RPMI8226 (cell line): ENCODE measurements around the gene FTSJ3.
A peak's percentile ranks its signal among the peaks of the same experiment; 100 is the strongest.

Source experiments
- DNase-seq: peaks from one replicate; pipeline ENCODE4 v3.0.0-alpha.2; 2015

The FTSJ3 gene

GRCh38 chr17:63843387-63843888 lies 16.0 kb upstream of the FTSJ3 start:
- peak; percentile 94 for DNase-seq

- peak; percentile 99 for DNase-seq
These were observed 15.3 kb upstream of the FTSJ3 start, which contains the start of gene SMARCD2 for GRCh38 chr17:63842540-63843386. TSS of gene SMARCD2 (minus strand) at chr17:63842685. CDS start at chr17:63842674, 11 bp downstream.

GRCh38 chr17:63842173-63842539 lies 14.7 kb upstream of the FTSJ3 start:
- DNase-seq = no peak

DNA sequence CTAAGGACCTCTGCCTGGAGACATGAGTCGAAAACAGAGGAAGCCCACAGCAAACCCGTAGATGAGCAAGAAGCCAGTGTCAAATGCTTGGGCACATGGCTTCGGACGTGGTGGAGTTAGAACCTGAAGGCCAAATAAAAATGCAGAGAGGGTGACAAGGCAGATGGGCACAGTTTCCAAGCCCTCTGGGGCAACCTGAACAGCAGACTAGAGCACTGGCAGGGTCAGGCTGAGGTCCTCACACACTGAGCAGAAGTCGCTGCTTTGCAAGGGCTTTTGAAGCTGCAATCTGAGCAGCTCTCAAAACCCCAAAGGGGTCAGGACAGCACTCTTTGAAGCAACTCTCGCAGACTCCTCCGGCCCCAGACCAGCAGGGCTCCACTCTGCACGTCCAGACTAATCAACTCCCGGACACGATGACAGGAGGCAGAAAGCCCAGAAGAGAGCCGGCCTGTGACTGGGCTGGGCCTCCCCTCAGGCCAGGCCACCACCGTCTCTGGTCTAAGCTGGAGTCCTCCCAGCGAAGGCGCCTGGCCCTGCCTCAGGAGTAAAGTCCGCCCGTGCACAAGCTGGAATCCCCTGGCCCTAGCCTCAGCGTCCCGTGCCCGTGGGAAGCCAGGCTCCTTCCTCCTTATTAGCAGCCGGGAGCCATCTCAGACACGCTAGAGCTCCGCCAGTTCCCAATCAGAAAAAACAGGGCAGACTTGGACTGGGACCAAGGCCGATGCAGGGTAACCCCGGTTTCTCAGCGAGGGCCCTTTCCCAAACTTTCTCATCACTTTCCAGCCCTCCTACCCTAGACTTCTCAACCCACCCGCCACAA lies 14.1 kb upstream of the FTSJ3 start:
- DNase-seq = peak; percentile 45

DNA sequence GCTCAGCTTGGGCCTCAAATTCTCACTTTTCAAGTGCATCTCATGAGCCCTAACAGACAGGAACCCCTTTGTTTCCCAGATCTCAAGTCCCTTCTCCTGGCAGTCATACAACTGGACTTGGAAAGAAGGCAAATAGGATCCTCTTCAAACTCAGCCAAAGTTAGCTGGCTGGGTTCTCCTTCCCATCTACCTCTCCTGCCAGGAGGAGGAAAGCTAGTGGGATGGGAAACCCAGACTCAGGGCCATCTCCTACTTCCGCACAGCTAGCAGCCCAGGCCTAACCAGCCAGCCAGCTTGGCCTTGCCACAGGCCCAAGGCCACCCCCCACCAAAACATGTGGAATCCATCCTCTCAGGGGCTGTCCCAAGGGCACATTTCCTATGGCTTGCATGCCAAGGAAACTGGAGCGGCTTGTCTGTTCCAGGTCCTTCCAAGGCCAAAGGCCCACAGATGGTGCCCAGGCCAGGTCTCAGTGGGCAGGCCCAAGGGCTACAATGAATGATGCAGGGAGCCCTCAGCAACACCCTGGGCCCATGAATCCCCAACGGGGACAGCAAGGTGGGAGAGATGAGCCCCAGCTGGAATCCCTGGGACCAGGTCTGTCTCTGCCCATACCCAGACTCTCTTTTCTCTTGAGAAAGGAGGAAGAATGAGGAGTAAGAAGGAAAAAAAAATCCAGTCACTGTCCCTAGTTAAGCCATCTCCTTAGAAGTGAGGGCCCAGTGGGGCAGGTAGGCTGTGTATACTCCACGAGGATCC lies 13.3 kb upstream of the FTSJ3 start:
- no peak for DNase-seq

- DNase-seq = no peak
These were observed 11.2 kb upstream of the FTSJ3 start for GRCh38 chr17:63838631-63839171.

- DNase-seq = no peak
These were observed 10.6 kb upstream of the FTSJ3 start for GRCh38 chr17:63837962-63838600.

- no peak for DNase-seq
These were observed 10.0 kb upstream of the FTSJ3 start for GRCh38 chr17:63837480-63837879.

GRCh38 chr17:63836811-63837210 lies 9.3 kb upstream of the FTSJ3 start:
- no peak for DNase-seq

- no peak for DNase-seq
These were observed 7.8 kb upstream of the FTSJ3 start for GRCh38 chr17:63835167-63835720.

- DNase-seq = peak; percentile 89
These were observed 7.1 kb upstream of the FTSJ3 start for GRCh38 chr17:63834431-63835166.

GRCh38 chr17:63833741-63834373 lies 6.4 kb upstream of the FTSJ3 start:
- no peak for DNase-seq

DNA sequence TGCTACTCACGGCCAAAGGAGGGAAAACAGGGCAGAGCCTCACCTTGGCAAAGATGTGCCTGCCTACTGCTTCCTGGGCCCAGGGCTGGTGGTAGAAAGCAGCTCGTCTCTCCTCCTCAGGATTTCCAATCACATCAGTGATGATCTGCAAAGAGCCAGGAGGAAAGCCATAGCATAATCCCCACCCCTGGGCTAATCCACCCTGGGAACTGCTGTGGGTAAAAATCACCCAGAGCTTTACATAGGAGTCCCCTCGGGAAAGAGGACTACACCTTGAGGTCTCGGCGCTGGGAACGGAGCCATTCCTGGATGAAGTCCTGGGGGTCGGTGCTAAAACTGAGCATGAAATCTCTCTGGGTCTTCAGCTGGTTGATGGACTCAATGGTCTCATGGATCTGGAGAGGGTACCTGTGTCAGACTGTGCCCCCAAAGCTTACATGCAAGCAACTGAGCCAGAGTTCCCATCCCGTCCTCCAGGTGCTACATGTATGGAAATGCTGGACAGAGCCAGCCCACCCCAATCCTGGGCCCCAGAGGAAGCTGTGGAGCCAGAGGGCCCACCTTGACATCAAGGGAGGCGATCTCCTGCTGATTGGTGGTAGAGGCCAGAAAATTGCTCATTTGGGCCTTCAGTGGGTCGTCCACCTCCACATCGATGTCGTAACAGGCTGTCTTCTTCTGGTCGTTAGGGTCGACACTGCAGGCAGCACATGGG lies 5.7 kb upstream of the FTSJ3 start:
- no peak for DNase-seq

- DNase-seq = no peak
These were observed 5.0 kb upstream of the FTSJ3 start for GRCh38 chr17:63832455-63832854.

- DNase-seq = no peak
These were observed 4.6 kb upstream of the FTSJ3 start for GRCh38 chr17:63832014-63832413.

- DNase-seq = no peak
These were observed 4.0 kb upstream of the FTSJ3 start for GRCh38 chr17:63831505-63831904.

- DNase-seq = no peak
These were observed 3.5 kb upstream of the FTSJ3 start for GRCh38 chr17:63830904-63831491.

GRCh38 chr17:63830278-63830677 lies 2.8 kb upstream of the FTSJ3 start:
- no peak for DNase-seq

DNA sequence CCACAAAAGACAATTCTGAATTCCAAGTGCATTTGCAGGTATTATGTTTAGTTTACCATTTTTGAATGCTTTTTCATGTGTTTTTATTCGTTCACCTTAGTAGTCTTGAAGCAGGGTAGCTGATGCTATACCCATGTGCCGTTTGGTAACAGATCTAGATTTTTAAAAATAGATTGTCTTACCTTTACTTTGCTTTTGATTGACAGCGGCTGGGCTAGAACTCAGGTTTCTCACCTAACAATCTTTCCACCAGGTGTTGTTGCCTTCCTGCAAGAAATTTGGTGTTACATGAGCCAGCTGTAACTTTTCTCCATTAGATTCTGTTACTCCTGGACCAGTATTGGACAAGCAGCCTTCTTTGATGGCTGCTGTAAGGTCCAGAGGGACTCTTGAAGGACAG lies 1.5 kb upstream of the FTSJ3 start:
- DNase-seq = no peak

DNA sequence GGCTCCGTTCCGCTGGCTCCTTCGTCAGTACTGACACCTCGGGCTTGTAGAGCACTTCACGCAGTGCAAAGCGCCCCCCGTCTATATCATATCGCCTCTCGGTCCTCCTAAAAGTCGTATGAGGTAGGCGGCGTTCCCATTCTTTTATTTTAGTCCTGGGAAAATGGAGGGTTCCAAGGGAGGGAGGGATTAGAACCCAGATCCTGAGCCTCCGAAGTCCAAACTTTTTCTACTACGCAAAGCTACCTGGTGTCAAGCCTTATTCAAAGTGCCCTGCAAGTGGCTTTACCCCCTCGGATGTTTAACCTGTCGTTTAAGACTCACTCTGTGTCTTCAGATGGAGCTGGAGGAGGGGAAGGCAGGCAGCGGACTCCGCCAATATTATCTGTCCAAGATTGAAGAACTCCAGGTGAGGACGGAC lies 348 bp upstream of the FTSJ3 start:
- DNase-seq = peak; percentile 28
